Stimulated activated naive CD4-positive, alpha-beta T cell treated with Interleukin-2 at 50 U/mL for 16 hours (primary cell): ENCODE measurements around the gene DPP3.
"Not testable (repeated sequence)": the region's sequence is repeated elsewhere in the genome, so short reads cannot be mapped to it uniquely, and the experiment has no call there.

ENCODE experiments used
- DNase-seq: peaks from one replicate; lab custom pipeline; 2025; lab: John Stamatoyannopoulos, UW

DPP3 gene, protein sequence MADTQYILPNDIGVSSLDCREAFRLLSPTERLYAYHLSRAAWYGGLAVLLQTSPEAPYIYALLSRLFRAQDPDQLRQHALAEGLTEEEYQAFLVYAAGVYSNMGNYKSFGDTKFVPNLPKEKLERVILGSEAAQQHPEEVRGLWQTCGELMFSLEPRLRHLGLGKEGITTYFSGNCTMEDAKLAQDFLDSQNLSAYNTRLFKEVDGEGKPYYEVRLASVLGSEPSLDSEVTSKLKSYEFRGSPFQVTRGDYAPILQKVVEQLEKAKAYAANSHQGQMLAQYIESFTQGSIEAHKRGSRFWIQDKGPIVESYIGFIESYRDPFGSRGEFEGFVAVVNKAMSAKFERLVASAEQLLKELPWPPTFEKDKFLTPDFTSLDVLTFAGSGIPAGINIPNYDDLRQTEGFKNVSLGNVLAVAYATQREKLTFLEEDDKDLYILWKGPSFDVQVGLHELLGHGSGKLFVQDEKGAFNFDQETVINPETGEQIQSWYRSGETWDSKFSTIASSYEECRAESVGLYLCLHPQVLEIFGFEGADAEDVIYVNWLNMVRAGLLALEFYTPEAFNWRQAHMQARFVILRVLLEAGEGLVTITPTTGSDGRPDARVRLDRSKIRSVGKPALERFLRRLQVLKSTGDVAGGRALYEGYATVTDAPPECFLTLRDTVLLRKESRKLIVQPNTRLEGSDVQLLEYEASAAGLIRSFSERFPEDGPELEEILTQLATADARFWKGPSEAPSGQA

DNA sequence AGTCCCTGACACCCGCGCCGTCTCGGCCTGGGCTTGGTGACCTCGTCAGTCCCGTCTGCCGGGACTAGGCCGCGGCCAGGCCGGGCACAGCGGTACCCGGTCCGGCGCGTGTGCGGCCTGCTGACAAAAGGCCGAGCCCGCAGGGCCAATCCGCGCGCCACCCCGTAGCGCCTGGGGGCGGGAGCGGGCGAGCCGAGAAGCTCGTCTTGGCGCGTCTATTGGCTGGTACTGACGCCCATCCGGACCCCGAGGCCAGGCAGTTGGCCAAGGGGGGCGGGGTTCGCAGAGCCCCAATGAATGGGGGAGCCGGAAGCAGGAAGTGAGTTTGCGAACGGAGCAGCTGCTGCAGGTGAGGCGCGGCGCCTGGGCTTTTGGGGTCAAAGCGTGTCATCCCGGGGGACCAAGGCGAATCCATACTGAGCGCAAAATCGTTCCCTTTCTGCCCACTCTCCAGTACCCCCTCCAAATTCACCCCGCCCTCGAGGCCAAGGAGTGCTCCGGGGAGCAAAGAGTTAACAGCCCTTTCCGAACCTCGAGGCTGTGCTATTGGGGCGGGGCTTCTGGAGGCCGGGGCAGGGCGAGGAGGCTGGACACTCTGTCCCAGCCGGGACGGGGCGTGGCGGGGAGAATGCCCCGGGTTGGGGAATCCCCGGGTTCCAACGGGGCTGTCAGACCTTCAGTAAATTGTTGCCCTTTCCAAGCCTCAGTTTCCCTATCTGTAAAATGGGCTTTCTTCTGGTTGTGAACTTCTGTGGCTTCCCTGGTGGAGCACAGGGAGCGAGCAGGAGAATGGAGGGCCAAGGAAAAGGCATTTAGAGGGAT lies at the start of gene DPP3:
TSS of gene DPP3 (plus strand) at position 318 of the 822 bp plus-strand sequence. CDS start 1,767 bp downstream, outside the sequence.
- DNase-seq: peak; percentile 96

DNA sequence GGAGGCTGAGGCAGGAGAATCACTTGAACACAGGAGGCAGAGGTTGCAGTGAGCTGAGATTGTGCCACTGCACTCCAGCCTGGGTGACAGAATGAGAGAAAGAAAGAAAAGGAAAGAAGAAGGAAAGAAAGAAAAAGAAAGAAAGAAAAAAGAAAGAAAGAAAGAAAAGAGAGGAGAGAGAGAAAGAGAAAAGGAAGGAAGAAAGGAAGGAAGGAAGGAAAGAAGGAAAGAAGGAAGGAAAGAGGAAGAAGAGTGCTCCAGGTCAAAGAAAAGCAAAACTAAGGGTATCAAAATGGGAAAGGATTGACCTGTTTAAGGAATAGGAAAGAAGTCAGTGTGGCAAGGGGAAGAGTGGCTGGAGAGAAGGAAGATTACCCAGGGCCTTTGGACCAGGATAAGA lies 48.9 kb upstream of the DPP3 start:
- DNase-seq: not testable (repeated sequence)

DNA sequence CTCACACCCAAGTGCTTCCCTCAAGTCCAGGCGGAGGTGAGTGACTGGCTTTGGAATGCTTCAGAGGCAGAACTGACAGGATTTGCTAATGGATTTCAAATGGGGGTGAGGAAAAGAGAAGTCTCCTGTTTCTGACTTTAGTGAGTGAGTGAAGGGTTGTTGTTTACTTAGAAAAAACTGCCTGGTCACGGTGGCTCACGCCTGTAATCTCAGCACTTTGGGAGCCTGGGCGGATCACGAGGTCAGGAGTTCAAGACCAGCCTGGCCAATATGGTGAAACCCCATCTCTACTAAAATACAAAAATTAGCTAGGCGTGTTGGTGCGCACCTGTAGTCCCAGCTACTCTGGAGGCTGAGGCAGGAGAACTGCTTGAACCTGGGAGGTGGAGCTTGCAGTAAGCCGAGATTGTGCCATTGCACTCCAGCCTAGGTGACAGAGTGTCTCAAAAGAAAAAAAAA lies 48.3 kb upstream of the DPP3 start:
- DNase-seq: not testable (repeated sequence)

DNA sequence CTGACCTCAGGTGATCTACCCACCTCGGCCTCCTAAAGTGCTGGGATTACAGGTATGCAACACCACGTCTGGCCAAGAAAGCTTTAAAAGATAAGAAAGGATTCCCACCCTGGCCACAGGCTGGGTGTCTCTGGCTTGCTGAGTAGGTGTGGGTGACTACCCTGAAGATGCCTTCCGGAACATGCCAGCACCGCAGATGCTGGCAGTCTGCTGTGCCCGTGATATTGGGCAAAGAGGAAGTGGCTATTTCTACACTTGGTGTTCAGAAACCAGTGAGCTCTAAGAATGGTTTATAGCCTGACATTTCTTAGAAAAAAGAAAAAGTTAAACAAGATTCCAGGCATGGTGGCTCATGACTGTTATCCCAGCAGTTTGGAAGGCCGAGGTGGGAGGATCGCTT lies 47.6 kb upstream of the DPP3 start:
- no peak for DNase-seq

DNA sequence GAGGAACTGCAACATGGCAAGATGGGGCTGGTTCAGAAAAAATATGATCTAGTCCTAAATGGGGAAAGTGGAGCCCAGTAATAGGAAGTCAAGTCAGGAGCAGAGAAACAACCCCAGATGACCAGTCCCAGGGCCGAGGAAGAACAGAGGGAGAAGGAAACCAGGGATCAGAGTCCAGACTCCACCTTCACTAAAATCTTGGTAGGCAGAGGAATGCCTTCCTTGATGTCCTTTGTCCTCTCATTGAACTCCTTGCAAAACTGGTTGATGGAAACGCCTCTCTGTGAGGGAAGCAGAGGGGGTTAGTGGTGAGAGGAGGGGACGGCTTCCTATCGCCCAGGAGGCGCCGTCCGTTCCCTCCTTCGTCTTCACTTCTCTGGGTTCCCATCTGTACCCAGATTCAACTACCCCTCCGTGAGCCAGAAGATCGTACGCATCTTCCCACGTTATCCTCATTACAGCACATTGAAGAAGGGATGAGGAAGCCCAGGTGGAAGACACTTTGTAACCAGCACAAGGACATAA lies 42.2 kb upstream of the DPP3 start:
- DNase-seq: no peak

DNA sequence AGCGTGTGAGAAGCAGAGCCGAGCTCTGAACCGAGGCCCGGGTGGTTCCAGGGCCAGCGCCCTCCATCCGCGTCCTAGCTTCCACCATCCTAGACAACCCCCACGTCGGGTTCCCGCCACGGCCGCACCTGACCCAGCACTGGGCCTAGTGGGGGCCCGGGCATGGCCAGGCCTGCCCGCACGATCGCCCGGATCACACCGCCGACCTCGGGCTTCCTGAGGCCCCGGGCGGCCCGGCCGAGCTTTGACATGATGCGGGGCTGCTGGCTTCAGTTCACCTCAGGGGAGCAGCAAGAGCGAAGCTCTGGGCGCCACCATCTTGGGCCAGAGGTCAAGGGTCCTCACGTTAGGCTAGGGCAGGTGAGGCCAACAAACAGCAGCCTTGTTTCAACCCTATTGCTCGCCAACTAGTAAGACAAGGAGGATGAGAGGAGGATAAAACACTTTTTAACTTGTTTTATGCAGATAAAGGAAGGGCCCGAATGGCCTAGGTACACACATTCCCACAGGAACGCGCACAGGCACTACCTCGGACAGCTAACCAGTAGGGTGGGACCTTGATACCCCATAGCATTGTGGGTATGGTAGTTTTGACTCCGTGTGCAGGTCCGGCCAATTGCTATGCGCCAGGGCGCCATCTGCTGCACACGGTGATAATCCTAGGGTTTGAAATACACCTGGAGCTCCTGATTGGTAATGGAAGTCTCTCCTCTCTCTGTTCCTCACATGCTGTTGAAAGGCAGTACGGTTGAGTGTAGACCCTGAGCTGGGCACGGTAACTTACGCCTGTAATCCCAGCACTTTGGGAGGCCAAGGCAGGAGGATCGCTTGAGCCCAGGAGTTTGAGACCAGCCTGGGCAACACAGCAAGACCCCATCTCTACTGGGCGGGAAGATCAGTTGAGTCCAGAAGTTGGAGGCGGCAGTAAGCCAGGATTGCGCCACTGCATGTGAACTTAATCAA lies 41.4 kb upstream of the DPP3 start, which contains the start of gene MRPL11:
TSS of gene MRPL11 (minus strand) at position 345 of the 963 bp plus-strand sequence. CDS start at position 251, 94 bp downstream.
- peak; percentile 88 for DNase-seq

DNA sequence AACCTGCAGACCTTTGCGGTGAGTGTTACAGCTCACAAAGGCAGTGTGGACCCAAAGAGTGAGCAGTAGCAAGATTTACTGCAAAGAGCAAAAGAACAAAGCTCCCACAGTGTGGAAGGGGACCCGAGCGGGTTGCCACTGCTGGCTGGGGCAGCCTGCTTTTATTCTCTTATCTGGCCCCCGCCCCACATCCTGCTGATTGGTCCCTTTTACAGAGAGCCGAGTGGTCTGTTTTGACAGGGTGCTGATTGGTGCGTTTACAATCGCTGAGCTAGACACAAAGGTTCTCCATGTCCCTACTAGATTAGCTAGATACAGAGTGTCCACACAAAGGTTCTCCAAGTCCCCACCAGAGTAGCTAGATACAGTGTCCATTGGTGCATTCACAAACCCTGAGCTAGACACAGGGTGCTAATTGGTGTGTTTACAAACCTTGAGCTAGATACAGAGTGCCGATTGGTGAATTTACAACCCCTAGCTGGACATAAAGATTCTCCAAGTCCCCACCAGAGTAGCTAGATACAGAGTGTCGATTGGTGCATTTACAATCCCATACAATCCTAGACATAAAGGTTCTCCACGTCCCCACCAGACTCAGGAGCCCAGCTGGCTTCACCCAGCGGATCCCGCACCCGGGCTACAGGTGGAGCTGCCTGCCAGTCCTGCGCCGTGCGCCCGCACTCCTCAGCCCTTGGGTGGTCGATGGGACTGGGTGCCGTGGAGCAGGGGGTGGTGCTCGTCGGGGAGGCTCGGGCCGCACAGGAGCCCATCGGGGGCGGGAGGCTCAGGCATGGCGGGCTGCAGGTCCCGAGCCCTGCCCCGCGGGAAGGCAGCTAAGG lies 39.9 kb upstream of the DPP3 start:
- not testable (repeated sequence) for DNase-seq

DNA sequence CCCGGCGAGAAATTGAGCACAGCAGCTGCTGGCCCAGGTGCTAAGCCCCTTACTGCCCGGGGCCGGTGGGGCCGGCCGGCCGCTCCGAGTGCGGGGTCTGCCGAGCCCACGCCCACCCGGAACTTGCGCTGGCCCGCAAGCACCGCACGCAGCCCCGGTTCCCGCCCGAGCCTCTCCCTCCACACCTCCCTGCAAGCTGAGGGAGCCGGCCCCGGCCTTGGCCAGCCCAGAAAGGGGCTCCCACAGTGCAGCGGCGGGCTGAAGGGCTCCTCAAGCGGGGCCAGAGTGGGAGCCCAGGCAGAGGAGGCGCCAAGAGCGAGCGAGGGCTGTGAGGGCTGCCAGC lies 39.3 kb upstream of the DPP3 start:
- not testable (repeated sequence) for DNase-seq

DNA sequence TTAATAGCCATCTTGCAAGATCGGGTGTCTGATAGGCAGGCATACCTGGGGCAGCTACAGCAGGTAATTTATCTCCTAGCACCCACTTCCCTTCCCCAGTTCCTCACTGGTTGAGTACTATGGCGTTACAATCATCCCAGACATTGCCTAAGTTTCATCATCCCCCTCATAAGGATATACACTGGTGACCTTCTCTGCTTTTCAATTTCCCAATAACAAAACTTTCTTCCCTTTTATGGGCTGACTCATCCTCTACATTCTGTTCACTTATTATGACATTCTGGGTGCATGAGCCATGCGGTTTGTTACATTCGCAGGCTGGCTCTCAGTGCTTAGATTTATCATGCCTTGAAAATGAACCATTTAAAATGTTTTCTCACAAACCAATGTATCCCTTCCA lies 36.6 kb upstream of the DPP3 start:
- no peak for DNase-seq

DNA sequence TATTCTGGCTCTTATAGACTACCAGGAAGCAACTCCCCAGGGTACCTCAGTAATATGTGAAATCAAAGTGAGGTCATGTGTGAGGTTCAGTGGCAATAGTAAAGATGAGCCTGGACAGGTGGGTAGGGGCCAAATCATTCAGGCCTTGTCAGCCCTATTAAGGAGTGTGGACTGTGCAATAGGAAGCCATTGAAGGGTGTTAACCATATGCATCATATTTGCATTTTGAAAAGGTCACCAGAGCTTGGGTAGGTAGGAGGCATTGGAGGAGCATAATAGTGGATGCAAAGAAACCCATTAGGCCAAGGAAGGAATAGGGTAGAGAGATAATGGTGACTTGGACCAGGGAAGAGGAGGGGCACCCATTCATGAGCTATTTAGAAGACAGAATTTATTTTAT lies 33.2 kb upstream of the DPP3 start:
- DNase-seq: no peak

DNA sequence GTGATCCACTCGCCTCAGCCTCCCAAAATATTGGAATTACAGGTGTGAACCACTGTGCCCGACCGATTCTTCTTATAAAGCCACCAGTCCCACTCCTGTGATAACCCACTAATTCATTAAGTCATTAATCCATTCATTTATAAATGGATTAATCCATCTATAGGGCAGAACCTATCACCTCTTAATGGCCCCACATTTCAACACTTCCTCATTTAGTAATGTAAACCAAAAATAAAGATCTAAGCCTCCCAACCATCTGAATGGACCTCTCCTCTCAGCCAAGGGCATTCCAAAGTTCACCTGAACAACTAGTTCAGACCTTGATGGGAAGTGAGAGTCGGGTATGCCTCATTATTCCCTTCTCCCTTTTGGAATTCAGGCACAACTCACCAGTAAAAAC lies 31.7 kb upstream of the DPP3 start:
- no peak for DNase-seq

DNA sequence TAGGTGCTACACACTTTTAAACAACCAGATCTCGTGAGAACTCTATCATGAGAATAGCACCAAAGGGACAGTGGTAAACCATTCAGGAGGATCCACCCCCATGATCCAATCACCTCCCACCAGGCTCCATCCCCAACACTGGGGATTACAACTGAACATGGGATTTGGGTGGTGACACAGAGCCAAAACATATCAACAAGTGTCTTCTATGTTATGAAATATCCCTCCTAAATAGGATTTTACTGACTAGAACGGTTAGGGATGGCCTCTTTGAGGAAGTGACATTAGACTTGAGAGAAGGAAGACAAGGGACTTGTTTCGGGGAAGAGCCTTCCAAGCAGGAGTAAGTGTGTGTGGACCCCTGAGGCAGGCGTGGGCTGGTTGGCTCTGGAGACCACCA lies 29.7 kb upstream of the DPP3 start:
- no peak for DNase-seq

DNA sequence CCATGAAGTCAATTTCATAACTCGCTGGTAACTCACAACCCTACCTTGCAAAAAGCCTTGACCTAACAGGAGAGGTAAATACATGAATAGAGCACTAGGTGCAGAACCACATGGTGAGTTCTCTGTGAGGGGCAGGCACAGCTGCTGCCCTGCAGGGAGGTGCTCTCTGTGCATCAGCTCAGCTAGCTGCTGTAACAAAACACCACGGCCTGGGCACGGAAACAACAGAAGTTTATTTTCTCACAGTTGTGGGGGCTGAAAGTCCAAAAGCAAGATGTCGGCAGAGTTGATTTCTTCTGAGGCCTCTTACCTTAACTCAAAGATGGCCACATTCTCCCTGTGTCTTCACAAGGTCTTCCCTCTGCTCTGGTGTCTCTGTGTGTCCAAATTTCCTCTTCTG lies 28.6 kb upstream of the DPP3 start:
- DNase-seq: no peak

DNA sequence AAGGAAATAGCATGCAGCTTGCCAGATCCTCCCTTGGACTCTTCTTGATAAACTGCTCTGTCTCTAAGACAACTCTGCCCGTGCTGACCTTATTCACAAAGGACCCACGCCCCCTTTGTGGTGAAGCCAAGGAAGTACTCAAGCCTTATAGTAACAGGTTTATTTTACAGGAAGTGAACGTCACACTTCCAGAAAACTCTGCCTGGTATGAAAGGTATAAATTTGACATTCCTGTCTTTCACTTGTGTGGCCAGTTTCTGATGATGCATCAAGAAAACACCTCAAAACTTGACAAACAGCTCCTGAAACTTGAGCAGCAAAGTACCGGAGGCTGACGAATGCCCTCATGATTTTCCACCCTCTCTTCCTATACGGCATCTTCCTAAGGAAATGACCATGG lies 26.0 kb upstream of the DPP3 start:
- no peak for DNase-seq

DNA sequence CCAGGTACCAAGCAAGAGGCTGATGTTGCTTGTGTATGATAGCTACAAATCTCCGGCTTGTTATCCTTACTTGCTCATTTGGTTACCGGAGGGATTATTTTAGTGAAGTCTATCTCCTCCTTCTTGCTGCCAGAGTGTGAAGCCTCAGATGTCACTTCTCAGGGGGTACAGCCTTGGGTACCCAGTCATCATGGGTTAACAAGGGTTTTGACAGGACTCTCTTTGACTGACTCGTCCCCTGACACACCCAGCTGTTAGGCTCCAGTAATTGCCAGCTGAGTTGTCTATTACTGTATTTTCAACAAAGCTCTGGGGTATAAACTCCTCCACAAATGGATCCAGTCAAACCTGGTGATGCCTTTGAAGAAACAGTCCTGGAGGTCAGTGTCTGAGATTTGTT lies 25.4 kb upstream of the DPP3 start:
- no peak for DNase-seq

DNA sequence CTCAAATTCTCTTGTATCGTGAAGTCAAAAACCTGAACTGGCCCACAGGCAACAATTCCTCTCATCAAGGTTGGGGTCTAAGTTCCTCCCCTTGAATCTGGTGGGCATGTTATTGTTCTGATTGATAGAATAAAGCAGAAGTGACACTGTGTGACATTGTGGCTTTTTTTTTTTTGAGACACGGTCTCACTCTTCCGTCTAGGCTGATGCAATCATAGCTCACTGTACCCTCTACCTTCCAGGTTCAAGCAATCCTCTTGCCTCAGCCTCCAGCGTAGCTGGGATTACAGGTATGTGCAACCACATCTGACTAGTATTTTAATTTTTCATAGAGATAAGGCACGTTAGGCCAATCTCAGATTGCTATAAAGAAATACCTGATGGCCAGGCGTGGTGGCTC lies 22.4 kb upstream of the DPP3 start:
- no peak for DNase-seq

DNA sequence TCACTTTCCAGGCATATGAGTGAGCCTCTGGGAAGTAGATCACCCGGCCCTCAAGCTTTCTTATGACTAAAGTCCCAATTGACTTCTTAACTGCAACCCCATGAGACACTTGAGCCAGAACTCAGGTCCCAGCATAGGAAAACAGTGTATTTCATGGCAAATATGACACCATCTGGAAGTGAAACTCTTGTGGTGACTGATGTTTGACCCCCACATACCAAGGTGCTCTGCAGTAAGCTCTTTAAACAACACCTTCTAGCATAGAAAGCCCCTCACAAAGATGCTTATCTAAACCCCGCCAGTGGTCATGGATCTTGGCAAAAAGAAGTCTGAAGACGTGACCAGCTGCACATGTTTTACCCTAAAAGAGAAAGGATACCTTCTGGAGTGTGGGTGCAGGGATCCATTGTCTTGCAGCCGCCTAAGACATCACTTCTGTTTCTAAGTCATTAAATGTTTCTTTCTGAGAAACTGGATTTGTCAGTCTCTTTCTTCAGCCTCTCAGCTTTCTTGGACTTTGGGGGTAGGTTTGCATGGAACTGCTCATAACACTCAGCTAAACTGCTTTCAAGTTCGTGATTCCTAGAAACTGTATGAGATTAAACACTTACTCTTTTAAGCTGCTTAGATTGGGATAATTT lies 21.0 kb upstream of the DPP3 start:
- DNase-seq: no peak

DNA sequence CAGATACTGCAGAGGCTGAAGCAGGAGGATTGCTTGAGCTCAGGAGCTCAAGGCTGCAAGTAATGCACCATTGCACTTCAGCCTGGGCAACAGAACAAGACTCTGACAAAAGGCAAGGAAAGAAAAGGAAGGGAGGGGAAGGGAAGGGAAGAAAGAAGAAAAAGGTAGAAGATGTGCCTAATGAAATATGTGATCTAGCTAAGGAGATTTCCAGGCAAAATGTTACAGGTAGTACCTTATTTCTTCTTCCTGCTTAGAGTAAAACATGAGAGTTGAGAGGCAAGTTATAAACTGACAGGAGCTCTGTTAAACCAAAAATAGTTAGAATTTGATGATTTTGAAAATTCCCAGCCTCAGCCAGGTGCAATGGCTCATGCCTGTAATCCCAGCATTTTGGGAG lies 18.2 kb upstream of the DPP3 start:
- no peak for DNase-seq

DNA sequence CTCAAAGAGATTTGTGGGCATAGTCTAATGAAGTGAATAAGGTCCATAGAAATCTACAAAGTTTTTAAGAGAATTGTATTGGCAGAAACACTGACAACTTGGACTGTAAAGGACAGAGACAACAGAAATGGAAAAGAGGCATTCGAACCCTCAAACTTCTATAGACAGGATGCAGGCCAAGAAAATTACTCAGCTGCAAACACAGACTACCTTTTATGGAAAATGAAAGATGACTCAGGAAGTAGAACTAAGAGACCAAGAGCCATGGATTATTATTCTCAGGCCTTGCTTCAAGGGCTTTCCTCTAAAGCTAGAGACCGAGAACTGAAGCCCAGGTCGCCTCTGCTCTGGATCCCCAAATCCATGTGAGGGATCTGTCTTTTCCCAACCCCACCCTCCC lies 17.3 kb upstream of the DPP3 start:
- DNase-seq: no peak

DNA sequence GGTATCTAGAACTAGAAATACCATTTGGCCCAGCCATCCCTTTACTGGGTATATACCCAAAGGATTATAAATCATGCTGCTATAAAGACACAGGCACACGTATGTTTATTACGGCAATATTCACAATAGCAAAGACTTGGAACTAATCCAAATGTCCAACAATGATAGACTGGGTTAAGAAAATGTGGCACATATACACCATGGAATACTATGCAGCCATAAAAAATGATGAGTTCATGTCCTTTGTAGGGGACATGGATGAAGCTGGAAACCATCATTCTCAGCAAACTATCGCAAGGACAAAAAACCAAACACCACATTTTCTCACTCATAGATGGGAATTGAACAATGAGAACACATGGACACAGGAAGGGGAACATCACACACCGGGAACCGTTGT lies 16.1 kb upstream of the DPP3 start:
- DNase-seq: not testable (repeated sequence)
